ENCODE data around the gene MARCHF10.

GRCh38 chr17:62676952-62677596 lies 131.0 kb downstream of the MARCHF10 start:
- TF ChIP-seq POLR2AphosphoS5 (IDR thresholded peaks at IDR 0.05), result no peak
- TF ChIP-seq, protein P1, sequence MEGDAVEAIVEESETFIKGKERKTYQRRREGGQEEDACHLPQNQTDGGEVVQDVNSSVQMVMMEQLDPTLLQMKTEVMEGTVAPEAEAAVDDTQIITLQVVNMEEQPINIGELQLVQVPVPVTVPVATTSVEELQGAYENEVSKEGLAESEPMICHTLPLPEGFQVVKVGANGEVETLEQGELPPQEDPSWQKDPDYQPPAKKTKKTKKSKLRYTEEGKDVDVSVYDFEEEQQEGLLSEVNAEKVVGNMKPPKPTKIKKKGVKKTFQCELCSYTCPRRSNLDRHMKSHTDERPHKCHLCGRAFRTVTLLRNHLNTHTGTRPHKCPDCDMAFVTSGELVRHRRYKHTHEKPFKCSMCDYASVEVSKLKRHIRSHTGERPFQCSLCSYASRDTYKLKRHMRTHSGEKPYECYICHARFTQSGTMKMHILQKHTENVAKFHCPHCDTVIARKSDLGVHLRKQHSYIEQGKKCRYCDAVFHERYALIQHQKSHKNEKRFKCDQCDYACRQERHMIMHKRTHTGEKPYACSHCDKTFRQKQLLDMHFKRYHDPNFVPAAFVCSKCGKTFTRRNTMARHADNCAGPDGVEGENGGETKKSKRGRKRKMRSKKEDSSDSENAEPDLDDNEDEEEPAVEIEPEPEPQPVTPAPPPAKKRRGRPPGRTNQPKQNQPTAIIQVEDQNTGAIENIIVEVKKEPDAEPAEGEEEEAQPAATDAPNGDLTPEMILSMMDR (IDR thresholded peaks at IDR 0.05), result no peak
